Liver (tissue), 9 donors: Measurements from ENCODE around the gene TMEM151B. TPM values are rescaled to one million over a fixed set of nuclear protein-coding genes. Genes with fewer than 3 reads are reported as not detected.

Experiments used
- DNase-seq: peaks from one replicate; pipeline ENCODE4 v3.0.0-alpha.2; 2017; ENCODE audit warnings: low spot score
- H3K27ac ChIP-seq, 2 donors: one replicate each; pipeline ENCODE4 v1.7.0; 2013; ENCODE audit warnings: inconsistent platforms in 2 of 2, low read length in 2 of 2, control low read depth in 1 of 2, low read depth in 1 of 2, mild to moderate bottlenecking in 1 of 2
- H3K27me3 ChIP-seq, 4 donors: one replicate each; pipeline versions ENCODE4 v1.6.1 to v1.7.0; 2013; ENCODE audit warnings: low read length in 3 of 4, inconsistent platforms in 1 of 4, mild to moderate bottlenecking in 1 of 4, moderate library complexity in 1 of 4; ENCODE audit not compliant: control insufficient read depth in 4 of 4, insufficient read depth in 4 of 4
- H3K36me3 ChIP-seq, 4 donors: one replicate each; pipeline versions ENCODE4 v1.6.1 to v1.7.0; 2013; ENCODE audit warnings: low read length in 3 of 4, mild to moderate bottlenecking in 3 of 4, low read depth in 1 of 4, moderate library complexity in 1 of 4; ENCODE audit not compliant: control insufficient read depth in 4 of 4, insufficient read depth in 3 of 4
- H3K4me1 ChIP-seq, 4 donors: one replicate each; pipeline versions ENCODE4 v1.6.1 to v1.7.0; 2013; ENCODE audit warnings: low read length in 3 of 4, mild to moderate bottlenecking in 3 of 4, moderate library complexity in 1 of 4; ENCODE audit not compliant: control insufficient read depth in 4 of 4, insufficient read depth in 4 of 4
- H3K4me3 ChIP-seq, 3 donors: one replicate each; pipeline versions ENCODE4 v1.6.1 to v1.7.0; 2013; ENCODE audit warnings: low read length in 3 of 3, control low read depth in 1 of 3, low read depth in 1 of 3, mild to moderate bottlenecking in 1 of 3
- H3K9ac ChIP-seq, 2 donors: one replicate each; pipeline ENCODE4 v1.7.0; 2013; ENCODE audit warnings: low read length in 2 of 2, mild to moderate bottlenecking in 2 of 2, moderate library complexity in 2 of 2, control low read depth in 1 of 2, low read depth in 1 of 2
- H3K9me3 ChIP-seq, 4 donors: one replicate each; pipeline versions ENCODE4 v1.6.1 to v1.7.0; 2013; ENCODE audit warnings: low read length in 3 of 4; ENCODE audit not compliant: control insufficient read depth in 4 of 4
- ATF3 ChIP-seq: IDR thresholded peaks from 2 replicates; pipeline ENCODE4 v1.6.1; 2016; ENCODE audit warnings: antibody characterized with exemption
- CTCF ChIP-seq: fragments of 150-350 bp; IDR thresholded peaks from 2 replicates; pipeline ENCODE4 v1.5.1; 2017; ENCODE audit warnings: improper control_type of control experiment, low read depth, low read length; ENCODE audit not compliant: missing input control
- EGR1 ChIP-seq, 2 donors: IDR thresholded peaks; 2 replicates each; pipeline ENCODE4 v1.6.1; 2016 to 2018; ENCODE audit warnings: antibody characterized with exemption in 2 of 2, low read depth in 2 of 2
- FOXA1 ChIP-seq: IDR thresholded peaks from 2 replicates; pipeline ENCODE4 v1.6.1; 2016; ENCODE audit warnings: antibody characterized with exemption
- FOXA2 ChIP-seq: IDR thresholded peaks from 2 replicates; pipeline ENCODE4 v1.6.1; 2016; ENCODE audit warnings: antibody characterized with exemption
- GABPA ChIP-seq, 2 donors: IDR thresholded peaks in 1 of 2; conservative IDR thresholded peaks in 1 of 2; 2 replicates each; pipeline ENCODE4 v1.6.1; 2016; ENCODE audit warnings: antibody characterized with exemption in 2 of 2, mild to moderate bottlenecking in 1 of 2, moderate library complexity in 1 of 2
- HNF4A ChIP-seq, 2 donors: conservative IDR thresholded peaks; 2 replicates each; pipeline ENCODE4 v1.6.1; 2016; ENCODE audit warnings: antibody characterized with exemption in 2 of 2, mild to moderate bottlenecking in 2 of 2
- HNF4G ChIP-seq: IDR thresholded peaks from 2 replicates; pipeline ENCODE4 v1.6.1; 2016; ENCODE audit warnings: antibody characterized with exemption
- JUND ChIP-seq, 2 donors: IDR thresholded peaks; 2 replicates each; pipeline ENCODE4 v1.6.1; 2016; ENCODE audit warnings: antibody characterized with exemption in 2 of 2
- MAX ChIP-seq: IDR thresholded peaks from 2 replicates; pipeline ENCODE4 v1.6.1; 2016; ENCODE audit warnings: antibody characterized with exemption
- NR2F2 ChIP-seq: IDR thresholded peaks from 2 replicates; pipeline ENCODE4 v1.6.1; 2016; ENCODE audit warnings: antibody characterized with exemption
- RAD21 ChIP-seq, 2 donors: IDR thresholded peaks; 2 replicates each; pipeline ENCODE4 v1.6.1; 2016; ENCODE audit warnings: antibody characterized with exemption in 2 of 2, mild to moderate bottlenecking in 2 of 2
- RXRA ChIP-seq, 2 donors: IDR thresholded peaks; 2 replicates each; pipeline ENCODE4 v1.6.1; 2017 to 2018; ENCODE audit warnings: antibody characterized with exemption in 2 of 2, mild to moderate bottlenecking in 1 of 2
- SP1 ChIP-seq: IDR thresholded peaks from 2 replicates; pipeline ENCODE4 v1.6.1; 2018; ENCODE audit warnings: antibody characterized with exemption, mild to moderate bottlenecking
- TAF1 ChIP-seq: conservative IDR thresholded peaks from 2 replicates; pipeline ENCODE4 v1.6.1; 2016; ENCODE audit warnings: antibody characterized with exemption, mild to moderate bottlenecking
- YY1 ChIP-seq: IDR thresholded peaks from 2 replicates; pipeline ENCODE4 v1.6.1; 2016; ENCODE audit warnings: antibody characterized with exemption, mild to moderate bottlenecking
- ZBTB33 ChIP-seq: IDR thresholded peaks from 2 replicates; pipeline ENCODE4 v1.6.1; 2016; ENCODE audit warnings: antibody characterized with exemption
- WGBS: extraction: QIAGEN DNeasy Blood & Tissue Kit; methylation state at CpG from one replicate; pipeline ENCODE4 v1.1.7; 2013; 5-methylcytosine and 5-hydroxymethylcytosine counted together
- polyA plus RNA-seq, 2 donors: library from polyadenylated mRNA; stranded (reverse) in 1 of 2; unstranded in 1 of 2; fragments of 200-250 nt in 1 of 2; fragments of >200 nt in 1 of 2; fragmentation: Nextera tagmentation in 1 of 2; extraction: Ambion mirVana in 1 of 2; gene quantifications; one replicate each; pipeline versions ENCODE4 v1.2.1 to v1.2.3, GENCODE V29; 2013 to 2015
- total RNA-seq, 2 donors: library from RNA; depleted of rRNA; stranded (reverse); fragments of >200 nt; gene quantifications; one replicate each; pipeline ENCODE4 v1.2.3, GENCODE V29; 2014
- donor health status: healthy.
- donor health status: healthy.
- donor health status: healthy.
- donor health status: healthy.
- donor health status: healthy.

TMEM151B gene
- total and polyA plus RNA-seq, 4 donors, result not detected

GRCh38 chr6:44227148-44227793, 43.0 kb upstream of the TMEM151B start:
- Histone ChIP-seq H3K4me3 (no peak overlapping the region), H3K9me3 (no peaks in the 10 kb centered on the region), H3K27ac (peak overlapping the region; percentile 69 to 75), H3K27me3 (no peaks in the 10 kb centered on the region), H3K9ac (no peak overlapping the region), H3K4me1 (peaks cover 42 to 87% (median 77%) of the 10 kb centered on the region in 4 donors), H3K36me3 (peaks cover 0 to 4% (median 2%) of the 10 kb centered on the region in 4 donors)
- TF ChIP-seq ATF3, result no peak
- no peak for TF ChIP-seq NR2F2
- TF ChIP-seq HNF4A (conservative IDR thresholded peaks at IDR 0.05), result no peak
- no peak for TF ChIP-seq JUND (IDR thresholded peaks at IDR 0.05)
- TF ChIP-seq FOXA1, result no peak
- no peak for TF ChIP-seq TAF1
- no peak for TF ChIP-seq GABPA (IDR thresholded peaks at IDR 0.05 in 1 of 2, conservative IDR thresholded peaks at IDR 0.05 in 1 of 2)
- no peak for TF ChIP-seq MAX
- no peak for TF ChIP-seq CTCF
- no peak for TF ChIP-seq FOXA2
- TF ChIP-seq RXRA (IDR thresholded peaks at IDR 0.05), result no peak
- no peak for TF ChIP-seq EGR1 (IDR thresholded peaks at IDR 0.05; ENCODE audit: low read depth in 2 of 2)
- WGBS, result 78% methylated on average over 7 of the region's 7 CpGs
- DNase-seq, result peak; percentile 71

GRCh38 chr6:44228031-44228430, 42.2 kb upstream of the TMEM151B start:
- H3K9me3 ChIP-seq, result no peaks in the 10 kb centered on the region
- H3K4me1 ChIP-seq, result peaks cover 39 to 86% (median 74%) of the 10 kb centered on the region in 4 donors
- DNase-seq, result no peak
- no peaks in the 10 kb centered on the region for H3K27me3 ChIP-seq
- peaks cover 0 to 4% (median 2%) of the 10 kb centered on the region in 4 donors for H3K36me3 ChIP-seq
- TF ChIP-seq GABPA (IDR thresholded peaks at IDR 0.05 in 1 of 2, conservative IDR thresholded peaks at IDR 0.05 in 1 of 2) (no peak), YY1 (no peak), TAF1 (no peak), ZBTB33 (no peak), NR2F2 (no peak), EGR1 (IDR thresholded peaks at IDR 0.05; ENCODE audit: low read depth in 2 of 2) (no peak)
- no peak overlapping the region for H3K9ac ChIP-seq
- H3K4me3 ChIP-seq, result no peak overlapping the region
- H3K27ac ChIP-seq, result peak overlapping the region; percentile 69 to 75
- WGBS, result 86% methylated on average over 6 of the region's 6 CpGs

GRCh38 chr6:44228433-44228832, 41.8 kb upstream of the TMEM151B start:
- H3K36me3 ChIP-seq, result peaks cover 0 to 4% (median 2%) of the 10 kb centered on the region in 4 donors
- H3K27me3 ChIP-seq, result no peaks in the 10 kb centered on the region
- no peak overlapping the region for H3K9ac ChIP-seq
- H3K4me1 ChIP-seq, result peaks cover 39 to 88% (median 77%) of the 10 kb centered on the region in 4 donors
- DNase-seq, result no peak
- no peak overlapping the region for H3K4me3 ChIP-seq
- 57% methylated on average over 7 of the region's 7 CpGs for WGBS
- H3K27ac ChIP-seq, result peak overlapping the region; percentile 69 to 75
- H3K9me3 ChIP-seq, result no peaks in the 10 kb centered on the region
- TF ChIP-seq CTCF, result no peak
- TF ChIP-seq TAF1, result no peak
- no peak for TF ChIP-seq RAD21 (IDR thresholded peaks at IDR 0.05)
- TF ChIP-seq JUND (IDR thresholded peaks at IDR 0.05), result peak; percentile 24 to 34
- peak; percentile 46 for TF ChIP-seq NR2F2
- TF ChIP-seq SP1, result peak; percentile 85
- TF ChIP-seq HNF4A (conservative IDR thresholded peaks at IDR 0.05), result peak; percentile 82 to 93
- peak; percentile 62 for TF ChIP-seq HNF4G
- peak; percentile 35 for TF ChIP-seq FOXA2
- peak; percentile 96 to 99 for TF ChIP-seq RXRA (IDR thresholded peaks at IDR 0.05)
- peak; percentile 49 for TF ChIP-seq FOXA1
- no peak for TF ChIP-seq YY1
- no peak for TF ChIP-seq ATF3
- peak; percentile 35 for TF ChIP-seq MAX
